Measurements from ENCODE around the gene MIF4GD.

GRCh38 chr17:75238684-75239191, 32.3 kb downstream of the MIF4GD start:
- TF ChIP-seq CTCF (IDR thresholded peaks at IDR 0.05) (peak; percentile 92), REST (IDR thresholded peaks at IDR 0.05) (no peak), MYC (IDR thresholded peaks at IDR 0.05; ENCODE audit: borderline replicate concordance, low read length) (no peak), EHF (CRISPR knock-in tag; IDR thresholded peaks at IDR 0.05) (no peak), ESRRA (IDR thresholded peaks at IDR 0.05; ENCODE audit: borderline replicate concordance, low read length) (no peak)
